Measurements from ENCODE around the gene EMC9.

Gene EMC9

DNA sequence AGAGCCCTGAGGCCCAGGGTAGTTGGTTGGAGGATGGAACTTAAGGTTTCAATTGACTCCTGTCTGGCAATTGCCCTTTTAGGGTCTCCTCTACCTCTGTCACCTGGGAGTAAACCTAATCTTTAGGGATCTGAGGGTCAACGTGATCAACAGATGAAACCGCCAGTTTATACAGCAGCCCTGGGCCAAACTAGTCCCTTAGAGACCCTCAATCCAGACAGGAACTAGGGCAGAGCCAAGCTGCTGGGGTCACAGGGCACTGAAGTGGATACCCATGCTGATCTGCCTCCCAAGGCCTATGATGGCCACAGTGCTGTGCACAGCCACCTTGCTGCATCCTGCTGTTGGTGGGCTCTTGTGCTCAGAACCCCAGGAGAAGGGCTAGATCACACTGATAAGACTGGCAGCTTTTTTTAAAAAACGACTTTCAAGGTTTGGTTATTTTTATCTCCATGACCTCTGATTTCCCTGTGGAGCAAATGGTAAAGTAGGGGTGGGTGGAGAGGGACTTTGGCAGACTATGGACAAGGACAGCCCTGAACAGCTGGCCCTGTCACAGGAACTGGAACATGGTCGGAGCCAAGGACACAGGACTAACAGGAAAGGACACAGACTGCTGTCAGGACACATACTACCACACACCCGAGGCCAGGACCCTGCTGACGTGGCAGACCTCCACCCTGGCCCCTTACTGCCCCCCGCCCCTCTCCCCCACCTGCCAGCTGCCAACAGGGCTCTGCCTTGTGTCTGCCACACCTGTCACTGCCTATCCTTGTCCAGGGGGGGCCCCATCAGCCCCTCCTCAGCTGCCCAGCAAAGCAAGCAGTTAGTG is 10.5 kb downstream of the EMC9 start:
- no peak for DNase-seq

DNA sequence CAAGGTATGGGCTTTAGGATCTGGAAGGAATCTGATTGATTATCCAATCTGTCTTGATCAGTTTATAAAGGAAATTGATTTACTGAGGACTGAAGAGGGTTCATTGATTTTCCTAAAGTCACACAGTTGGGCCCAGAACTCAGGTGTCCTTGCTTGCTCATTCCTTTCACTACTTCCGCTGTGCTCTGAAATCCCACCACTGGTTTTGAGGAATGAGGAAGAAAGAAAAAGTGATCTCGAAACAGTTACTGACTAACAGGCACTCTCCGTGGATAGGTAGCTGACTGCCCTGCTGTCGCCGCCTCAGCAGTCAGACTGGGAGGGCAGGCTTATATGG is 11.0 kb downstream of the EMC9 start, which contains the start of gene FITM1:
FITM1 (plus strand) TSS at position 280 of the 337 bp plus-strand sequence. CDS start 905 bp downstream, outside the sequence.
- DNase-seq, result no peak

DNA sequence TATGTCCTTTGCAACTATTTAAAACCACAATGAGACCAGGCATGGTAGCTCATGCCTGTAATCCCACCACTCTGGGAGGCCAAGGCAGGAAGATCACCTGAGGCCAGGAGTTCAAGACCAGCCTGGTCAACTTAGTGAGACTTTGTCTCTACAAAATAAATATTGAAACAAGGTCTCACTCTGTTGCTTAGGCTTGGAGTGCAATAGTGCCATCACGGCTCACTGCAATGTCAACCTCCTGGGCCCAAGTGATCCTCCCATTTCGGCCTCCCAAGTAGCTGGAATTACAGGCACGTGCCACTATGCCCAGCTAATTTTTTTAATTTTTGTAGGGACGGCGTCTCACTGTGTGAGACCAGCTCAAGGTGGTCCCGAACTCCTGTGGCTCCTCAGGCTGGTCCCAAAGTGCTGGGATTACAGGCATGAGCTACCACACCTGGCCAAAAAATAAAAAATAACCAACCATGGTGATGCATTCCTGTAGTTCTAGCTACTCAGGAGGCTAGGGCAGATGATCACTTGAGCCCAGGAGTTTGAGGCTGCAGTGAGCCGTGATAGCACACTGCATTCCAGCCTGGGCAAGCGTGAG is 11.9 kb downstream of the EMC9 start:
- no peak for DNase-seq

DNA sequence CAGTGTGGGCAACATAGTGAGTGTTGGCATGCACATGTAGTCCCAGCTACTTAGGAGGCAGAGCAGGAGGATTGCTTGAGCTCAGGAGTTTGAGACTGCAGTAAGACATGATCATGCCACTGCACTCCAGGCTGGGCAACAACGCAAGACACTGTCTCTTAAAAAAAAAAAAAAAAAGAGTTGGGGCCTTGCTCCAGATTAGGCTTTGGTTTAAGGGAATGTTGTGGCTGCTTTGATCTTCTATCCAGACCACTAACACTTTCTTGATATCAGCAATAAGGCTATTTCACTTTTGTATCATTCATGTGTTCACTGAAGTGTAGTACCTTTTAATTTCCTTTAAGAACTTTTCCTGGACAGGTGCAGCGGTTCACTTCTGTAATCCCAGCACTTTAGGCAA is 13.7 kb downstream of the EMC9 start:
- no peak for DNase-seq

DNA sequence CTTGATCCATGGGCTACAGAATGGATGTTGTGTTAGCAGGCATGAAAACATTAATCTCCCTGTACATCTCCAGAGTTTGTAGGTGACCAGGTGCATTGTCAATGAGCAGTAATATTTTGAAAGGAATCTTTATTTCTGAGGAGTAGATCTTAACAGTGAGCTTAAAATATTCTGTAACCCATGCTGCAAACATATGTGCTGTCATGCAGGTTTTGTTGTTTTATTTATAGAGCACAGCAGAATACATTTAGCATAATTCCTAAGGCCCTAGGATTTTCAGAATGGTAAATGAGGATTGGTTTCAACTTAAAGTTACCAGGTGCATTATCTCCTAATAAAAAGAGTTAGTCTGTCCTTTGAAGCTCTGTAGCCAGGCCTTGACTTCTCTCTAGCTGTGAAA is 14.5 kb downstream of the EMC9 start:
- DNase-seq, result no peak

DNA sequence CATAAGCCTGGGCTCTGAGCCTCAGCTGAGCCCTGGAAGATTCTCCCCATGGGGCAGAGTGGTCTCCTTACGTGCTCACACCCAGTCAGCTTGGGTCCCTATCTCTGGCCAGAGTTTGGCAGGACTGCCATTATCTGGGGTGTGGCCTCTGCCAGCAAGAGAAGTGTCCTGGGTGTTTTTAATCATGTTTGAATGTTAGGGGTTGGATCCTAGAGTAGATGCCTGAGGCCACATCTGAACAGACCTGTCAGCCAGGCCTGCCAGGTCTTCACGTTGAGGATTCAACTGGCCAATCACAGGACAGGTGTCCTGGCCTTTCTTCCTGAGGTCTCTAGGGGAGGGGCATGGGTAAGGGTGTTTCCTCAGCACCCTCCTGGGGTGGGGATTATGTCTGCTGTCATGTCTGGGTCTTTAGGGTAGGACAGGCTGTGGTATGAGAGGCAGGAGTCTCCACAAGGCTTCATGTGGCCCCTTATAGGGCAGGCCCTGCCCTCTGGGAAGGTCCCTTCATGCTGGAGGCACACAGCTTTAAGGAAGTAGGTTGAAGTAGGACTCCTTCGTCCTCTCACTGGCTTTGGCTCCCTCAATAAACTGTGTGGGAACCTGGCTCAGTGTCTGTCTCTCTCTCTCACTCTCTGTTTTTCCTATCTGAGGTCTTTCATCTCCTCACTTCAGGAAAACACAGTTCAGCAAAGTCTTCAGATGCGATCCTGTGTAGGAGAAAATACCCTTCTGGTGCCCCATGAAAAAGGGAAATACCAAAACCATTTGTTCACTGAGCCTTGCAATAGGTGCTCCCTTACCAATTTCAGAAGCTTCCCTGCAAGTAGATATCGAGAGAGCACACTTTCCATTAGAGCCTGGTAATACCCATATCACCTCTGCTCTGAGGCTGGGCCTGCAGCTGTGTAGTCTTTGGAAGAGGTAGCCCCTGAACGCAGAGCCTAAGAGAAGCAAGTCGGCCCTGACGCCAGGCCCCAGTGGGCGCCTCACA is 17.7 kb downstream of the EMC9 start:
- no peak for DNase-seq

DNA sequence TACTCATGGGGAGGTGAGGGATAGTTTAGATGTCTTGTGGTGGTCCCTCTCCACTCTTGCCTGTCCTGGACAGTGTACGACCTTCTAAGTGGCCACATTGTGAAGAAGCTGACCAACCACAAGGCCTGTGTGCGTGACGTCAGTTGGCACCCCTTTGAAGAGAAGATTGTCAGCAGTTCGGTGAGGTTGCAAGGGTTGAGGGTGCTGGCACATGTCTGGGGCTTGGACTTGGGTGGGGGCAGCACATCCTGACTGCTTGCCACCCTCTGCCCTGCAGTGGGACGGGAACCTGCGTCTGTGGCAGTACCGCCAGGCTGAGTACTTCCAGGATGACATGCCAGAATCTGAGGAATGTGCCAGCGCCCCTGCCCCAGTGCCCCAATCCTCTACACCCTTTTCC is 18.5 kb downstream of the EMC9 start:
- no peak for DNase-seq

DNA sequence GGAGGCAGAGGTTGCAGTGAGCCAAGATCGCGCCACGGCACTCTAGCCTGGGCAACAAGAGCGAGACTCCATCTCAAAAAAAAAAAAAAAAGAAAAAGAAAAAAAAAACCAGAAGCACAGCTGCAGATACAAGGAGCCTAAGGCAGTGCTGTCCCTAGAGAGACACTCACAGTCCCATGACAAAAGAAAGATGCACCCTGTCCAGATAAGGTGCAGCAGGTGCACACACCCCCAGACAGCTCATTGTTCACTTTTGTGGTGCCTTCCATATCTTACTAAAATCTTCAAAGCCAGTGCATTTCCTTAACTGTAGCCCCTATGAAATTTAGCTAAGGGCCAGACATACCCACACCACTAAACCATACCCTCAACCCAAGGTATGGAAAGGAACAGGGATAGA is 19.0 kb downstream of the EMC9 start:
- no peak for DNase-seq

DNA sequence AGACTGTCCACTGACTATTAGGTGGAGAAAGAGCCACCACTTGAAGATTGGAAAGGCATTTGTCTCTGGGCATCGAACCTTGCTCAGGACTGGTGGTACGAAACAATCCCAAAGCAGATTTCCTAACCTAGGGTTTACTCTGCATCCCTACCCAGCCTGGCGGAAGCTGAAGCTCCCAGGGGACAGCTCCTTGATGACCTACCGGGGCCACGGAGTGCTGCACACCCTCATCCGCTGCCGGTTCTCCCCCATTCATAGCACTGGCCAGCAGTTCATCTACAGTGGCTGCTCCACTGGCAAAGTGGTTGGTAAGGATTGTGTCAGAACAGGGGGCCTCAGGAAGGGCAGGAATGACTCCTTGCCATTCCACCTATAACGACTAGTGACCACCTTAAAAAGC is 20.2 kb downstream of the EMC9 start:
- DNase-seq, result no peak

DNA sequence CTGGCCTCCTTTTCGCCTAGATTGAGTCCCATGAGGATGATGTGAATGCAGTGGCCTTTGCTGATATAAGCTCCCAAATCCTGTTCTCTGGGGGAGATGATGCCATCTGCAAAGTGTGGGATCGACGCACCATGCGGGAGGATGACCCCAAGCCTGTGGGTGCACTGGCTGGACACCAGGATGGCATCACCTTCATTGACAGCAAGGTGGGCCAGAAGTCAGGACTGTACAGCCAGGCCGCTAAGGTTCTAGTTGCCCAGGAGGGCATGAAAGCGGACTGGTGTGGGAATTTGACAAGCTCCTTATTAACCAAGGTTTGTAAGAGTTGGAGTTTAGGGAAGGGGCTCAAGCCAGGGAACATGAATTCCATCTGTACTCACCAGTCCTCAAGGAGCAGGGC is 21.7 kb downstream of the EMC9 start:
- no peak for DNase-seq

DNA sequence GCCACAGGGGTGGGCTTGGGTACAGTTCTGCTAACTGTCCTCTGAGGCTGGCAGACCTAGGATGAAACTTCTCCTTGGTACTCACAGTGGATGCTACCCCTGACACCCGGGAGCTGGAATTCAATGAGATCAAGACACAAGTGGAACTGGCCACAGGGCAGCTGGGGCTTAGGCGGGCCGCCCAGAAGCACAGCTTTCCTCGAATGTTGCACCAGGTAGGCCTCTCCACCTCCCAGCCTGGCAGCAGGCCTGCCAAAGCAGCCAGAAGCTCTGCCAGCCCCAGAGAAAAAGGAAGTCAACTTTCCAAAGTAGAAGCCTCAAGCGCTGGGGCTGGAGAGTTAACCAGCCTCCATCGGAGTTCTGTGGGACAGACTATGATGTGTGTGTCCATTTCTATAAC is 24.2 kb downstream of the EMC9 start:
- DNase-seq, result no peak

DNA sequence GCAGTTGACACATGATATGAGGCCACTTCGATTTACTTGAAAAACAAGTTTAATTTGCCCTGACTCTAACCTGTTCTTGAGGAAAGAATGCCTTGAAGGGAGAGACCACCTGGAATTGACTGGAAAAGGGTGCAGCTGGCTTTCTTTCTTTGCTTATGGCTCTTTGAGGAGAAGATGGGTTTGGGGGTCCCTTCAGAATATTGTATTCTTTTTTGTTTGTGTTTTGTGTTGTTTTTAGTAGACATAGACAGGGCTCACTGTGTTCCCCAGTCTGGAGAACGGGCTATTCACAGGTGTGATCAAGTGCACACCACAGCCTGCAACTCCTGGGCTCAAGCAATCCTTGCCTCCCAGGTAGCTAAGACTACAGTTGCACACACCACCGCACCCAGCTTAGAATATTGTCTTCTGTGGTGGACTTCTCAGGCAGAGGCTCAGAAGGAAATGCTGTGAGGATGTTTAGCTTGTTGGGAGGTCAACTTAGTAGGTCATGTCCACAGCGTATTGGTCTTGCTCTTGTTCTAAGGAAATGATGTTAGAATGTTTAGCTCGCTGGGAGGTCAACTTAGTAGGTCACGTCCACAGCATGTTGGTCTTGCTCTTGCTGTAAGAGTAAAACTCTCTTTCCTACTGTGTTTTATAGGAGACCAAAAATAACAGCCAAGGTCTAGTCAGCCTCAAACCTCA is 25.1 kb downstream of the EMC9 start:
- no peak for DNase-seq

DNA sequence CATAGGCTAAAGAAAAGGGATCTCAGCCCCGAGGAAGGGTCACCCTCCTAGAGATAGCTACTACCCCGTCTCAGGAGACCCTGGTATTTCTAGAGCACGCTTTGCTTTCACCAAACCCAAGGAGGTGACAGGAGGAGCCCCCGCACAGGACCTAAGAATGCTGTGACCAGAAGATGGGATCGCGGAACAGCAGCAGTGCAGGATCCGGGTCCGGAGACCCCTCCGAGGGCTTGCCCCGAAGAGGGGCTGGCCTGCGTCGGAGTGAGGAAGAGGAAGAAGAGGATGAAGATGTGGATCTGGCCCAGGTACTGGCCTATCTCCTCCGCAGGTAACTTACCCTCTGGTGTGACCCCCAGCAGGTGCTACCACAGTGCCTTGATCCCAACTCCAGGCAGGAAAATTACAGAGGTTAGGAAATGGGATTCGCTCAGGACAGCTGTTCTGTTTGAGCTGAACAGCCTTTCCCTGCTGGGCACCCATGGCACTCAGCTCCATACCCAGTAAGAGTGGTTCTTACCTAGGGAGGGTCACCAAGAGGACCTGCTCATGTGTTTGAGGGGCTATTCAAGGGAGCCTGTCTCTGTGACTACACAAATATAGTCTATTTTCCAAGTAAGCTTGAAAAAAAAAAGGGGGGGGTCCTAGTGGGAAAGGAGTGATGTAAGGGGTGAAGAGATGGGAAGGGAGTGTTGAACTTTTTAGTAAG is 25.8 kb downstream of the EMC9 start:
- no peak for DNase-seq

DNA sequence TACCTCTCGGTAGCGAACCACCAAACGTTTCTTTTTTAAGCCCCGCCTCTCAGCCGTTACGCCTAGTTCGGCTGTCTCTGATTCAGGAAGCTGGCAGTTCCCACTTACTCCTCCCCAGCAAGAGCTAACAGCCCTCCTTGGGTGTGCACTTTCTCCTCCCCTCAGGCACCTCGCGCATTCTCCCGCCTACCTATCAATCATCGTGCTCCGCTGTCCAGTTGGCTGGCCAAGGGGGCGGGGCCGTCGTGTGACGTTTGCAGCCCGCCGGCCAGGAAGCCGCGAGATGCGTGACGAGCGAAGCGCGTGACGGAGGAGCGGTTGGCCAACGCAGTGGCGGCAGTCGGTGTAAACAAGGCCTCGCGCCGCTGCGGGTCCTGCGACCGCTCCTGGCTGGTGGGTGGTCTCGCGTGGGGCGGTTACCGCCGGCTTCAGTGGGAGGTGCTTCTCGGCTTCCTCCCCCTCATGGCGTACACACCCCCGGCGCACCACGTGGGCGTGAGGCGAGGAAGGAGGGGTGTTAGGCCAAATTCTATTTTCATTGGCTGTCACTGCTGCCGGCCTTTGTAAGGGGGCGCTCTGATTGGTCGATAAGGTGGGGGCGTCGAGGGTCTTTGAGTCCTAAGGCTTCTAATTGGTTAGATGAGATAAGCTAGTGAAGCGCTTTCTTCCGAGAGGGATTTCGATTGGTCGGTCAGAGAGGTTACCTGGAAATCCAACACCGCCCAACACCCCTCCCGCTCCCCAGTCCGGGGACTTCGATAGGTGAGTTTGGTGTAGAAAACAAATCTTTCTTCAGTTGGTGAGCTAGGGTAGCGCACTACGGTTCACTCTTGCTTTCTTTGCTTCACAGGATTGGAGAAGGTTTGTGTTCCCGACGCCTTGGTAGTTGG is 26.6 kb downstream of the EMC9 start, which contains the start of the genes DCAF11 and NRL:
DCAF11 (plus strand) TSS at position 246 of the 890 bp plus-strand sequence. CDS start 818 bp downstream, outside the sequence.
NRL (minus strand) TSS at position 418 of the 890 bp plus-strand sequence. CDS start 32,101 bp downstream, outside the sequence.
- peak; percentile 98 for DNase-seq

DNA sequence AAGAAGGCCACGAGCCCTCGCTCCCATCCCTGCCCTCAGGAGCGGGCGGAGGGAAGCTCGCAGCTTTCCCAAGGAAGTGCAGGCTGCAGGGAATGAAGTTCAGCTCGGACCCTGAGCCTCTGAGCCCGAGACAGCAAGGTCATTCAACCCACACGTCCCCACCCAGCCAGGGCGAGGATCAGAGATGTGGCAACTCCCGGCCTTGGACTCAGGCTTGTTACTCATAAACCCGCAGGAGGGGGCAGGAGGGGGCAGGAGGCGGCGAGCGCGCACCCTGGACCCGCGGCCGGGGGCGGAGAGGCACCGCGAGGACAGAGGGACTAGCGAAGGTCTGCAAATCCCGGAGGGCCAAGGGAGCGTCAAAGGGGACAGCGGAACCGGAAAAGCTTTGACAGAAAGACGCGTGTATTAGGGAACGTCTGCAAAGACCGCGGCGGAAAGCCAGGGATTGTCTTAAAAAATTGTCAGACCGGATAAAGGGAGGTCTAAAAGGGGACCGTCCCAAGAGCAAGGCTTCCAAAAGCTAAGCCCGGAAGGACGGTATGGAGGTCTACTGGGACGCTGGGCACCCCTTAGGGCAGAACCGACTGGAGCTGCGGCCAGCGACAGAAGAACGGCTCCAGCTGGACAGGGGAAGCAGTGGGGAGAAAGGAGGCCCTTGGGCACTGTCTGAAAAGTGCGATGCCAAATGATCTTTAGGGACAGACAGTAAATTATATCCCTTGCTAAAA is 27.4 kb downstream of the EMC9 start:
- DNase-seq, result peak; percentile 73

DNA sequence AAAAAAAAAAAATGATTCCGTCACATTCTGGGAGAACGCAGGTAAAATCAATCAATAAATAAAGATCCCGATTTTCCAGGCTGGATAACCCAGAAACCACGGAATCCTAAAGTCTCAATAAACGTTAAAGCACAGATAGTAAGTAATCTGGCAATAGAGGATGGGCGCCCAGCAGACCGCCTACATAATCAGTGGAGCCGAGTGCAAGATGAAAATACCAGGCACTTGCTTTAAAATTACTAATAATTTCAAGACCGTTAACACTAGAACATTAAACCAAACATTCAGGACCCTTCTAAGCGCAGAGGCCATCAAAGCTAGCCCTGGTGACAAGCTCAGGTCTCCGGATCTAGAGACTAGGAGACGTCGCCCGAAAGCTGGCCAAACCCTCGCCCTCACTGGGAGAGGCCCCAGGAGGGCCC is 28.0 kb downstream of the EMC9 start:
- no peak for DNase-seq

DNA sequence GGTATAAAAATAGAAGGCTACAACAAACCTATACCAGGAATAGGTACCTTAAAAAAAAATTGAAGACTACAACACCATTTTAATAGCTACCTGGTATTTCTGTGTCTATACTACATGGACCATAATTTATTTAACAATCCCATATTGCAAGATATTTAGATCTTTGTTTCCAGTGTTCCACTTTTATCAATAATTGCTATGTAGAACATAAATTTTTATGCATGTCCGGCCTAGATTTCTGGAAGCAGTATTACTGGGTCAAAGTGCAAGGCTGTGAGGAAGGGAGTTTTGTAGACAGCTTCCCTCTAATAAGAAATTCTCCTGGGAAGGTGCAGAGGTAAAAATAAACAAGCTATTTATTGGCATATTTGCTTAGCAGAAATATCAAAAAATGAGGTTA is 30.9 kb downstream of the EMC9 start:
- no peak for DNase-seq

DNA sequence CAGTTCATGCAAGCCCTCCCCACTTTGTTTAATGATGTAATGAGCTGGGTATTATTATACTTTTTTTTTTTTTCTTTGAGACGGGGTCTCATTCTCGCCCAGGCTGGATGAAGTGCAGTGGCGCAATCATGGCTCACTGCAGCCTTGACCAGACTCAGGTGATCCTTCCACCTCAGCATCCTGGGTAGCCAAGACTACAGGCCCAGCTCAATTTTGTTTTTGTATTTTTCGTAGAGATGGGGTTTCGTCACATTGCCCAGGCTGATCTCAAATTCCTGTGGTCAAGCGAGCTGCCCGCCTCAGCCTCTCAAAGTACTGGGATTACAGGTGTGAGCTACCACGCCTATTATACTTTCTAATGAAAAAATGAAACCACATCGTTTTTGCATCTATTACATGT is 31.3 kb downstream of the EMC9 start:
- DNase-seq, result no peak

DNA sequence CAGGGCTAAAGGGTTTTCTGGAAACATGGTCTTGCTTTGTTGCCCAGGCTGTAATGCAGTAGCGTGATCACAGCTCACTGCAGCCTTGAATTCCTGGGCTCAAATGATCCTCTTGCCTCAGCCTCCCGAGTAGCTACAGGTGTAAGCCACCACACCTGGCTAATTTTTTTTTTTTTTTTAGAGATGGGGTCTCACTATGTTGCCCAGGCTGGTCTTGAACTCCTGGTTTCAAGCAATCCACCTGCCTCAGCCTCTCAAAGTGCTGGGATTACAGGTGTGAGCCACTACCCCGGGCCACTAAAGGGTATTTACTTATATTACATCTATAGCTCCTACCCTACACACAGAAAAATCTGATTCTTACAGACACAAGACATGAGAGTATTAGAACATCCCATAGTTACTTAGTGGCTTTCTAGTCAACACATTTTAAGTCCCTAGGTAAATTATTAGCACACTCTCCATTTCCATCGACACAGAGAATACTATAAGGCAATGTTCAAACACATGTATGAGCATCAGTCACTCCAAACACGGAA is 33.0 kb downstream of the EMC9 start:
- no peak for DNase-seq

All from activated CD4-positive, alpha-beta T cell treated with anti-CD3 and anti-CD28 coated beads, Interleukin-2, amount 50 U/mL, for 1 hour (primary cell).